Measurements from ENCODE around the gene TFF2.
A peak's percentile ranks its signal among the peaks of the same experiment; 100 is the strongest.

The TFF2 gene

DNA sequence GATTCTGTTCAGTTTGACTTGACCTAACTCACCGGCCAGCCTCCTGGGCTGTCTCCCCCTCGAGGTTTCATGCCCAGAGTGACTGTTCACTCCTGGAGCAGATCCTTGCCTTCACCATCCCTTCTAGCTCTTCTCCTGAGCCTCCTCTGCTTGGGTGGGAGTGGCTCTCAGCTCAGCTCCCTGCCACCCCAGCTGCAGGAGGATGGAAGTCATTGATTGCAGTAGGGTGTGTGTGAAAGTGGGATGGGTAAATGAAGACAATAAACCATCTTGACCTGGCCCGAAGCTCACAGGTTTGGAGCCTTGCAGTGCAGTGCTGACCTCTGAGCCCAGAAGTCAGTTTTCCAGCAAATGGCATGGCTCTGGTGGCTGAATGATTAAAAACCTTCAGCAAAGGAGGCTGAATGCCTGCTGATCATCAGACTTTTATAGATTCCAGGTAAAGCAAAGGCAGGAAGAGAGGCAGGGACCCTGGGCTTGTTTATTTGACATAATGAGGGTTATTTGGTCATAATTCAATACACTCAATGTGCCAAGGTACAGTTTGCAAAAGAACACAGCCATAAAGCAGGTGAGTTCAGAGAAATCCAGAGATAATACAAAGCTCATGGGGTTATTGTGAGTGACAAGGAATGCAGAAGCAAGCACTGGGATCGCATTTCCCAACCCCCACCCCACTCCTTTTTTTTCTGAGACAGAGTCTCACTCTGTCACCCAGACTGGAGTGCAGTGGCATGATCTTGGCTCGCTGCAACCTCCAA, 18.1 kb downstream of the TFF2 start:
- no peaks in the 10 kb centered on the region for H3K36me3 Mint-ChIP-seq
- peaks cover 5% of the 10 kb centered on the region for H3K4me1 Mint-ChIP-seq
- peaks cover 5% of the 10 kb centered on the region for H3K9me3 Mint-ChIP-seq
- H3K27ac Mint-ChIP-seq, result no peak overlapping the region
- no peak for ATAC-seq
- H3K4me3 Mint-ChIP-seq, result no peak overlapping the region
- DNase-seq (ENCODE audit: low spot score in 2 of 2), result no peak

DNA sequence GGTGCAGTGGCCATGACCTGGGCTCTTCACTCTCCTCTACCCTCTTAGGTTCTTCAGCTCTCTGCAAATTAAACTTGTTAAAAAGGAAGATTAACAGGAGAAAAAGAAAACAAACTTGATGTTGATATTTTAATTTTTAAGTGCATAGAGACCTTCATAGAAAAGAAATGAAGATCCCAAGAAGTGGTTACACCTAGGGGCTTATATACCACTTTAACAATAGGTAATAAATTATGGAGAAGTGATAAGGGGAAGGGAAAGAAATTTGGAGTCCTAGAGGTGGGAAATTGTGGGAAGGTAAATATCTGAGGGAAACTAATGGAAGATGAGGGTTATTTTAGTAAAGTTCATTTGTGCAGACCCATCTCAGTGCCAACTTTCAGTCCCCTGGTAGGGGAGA, 19.1 kb downstream of the TFF2 start:
- no peak for ATAC-seq
- DNase-seq (ENCODE audit: low spot score in 2 of 2), result no peak
- Mint-ChIP-seq H3K9me3 (peaks cover 5% of the 10 kb centered on the region), H3K4me3 (no peak overlapping the region), H3K36me3 (no peaks in the 10 kb centered on the region), H3K27ac (no peak overlapping the region), H3K4me1 (no peaks in the 10 kb centered on the region)

DNA sequence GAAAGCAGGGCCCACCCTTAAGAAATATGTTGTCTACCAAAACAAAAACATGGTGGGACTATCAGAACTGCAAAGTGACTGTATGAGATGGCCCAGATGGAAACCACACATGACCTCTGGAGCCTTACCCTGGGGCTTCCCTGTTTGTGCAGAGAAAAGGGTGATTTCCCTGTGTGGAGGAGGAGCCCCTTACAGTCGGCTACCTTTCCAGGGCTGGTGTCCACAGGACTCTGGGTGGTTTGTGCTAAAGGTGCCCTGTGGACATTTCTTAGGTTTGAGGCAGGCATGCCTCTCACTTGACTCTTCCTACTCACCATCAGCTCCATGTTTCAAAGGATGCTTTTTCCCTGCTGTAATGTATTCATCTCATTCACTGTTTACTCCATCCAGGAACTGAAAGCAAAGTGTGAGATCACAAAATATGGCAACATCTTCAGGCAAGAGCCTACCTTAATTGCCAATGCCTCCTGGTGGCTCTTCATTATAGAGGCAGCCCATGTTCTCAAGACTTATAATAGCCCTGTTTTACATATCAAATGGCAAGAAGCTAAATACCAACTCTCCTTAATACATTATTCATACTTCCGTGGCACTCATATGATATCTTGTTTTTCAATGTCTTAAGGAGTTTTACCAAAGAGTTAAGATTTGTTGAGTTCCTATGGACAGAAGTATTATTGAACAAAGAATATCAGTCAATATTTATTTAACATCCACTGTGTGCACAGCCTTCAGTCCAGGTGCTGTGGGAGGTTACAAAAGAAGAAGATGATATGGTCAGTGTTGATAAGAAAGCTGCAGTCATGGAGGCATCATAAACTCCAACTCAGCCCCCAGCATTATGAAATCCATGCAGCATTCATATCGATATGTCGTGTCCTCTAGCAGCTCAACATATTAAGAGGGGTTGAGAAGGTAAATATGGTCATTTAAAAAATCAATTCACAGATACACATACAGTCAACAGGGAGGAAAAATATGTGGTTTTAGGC, 20.1 kb downstream of the TFF2 start:
- no peak overlapping the region for H3K4me3 Mint-ChIP-seq
- H3K4me1 Mint-ChIP-seq, result no peaks in the 10 kb centered on the region
- no peak for ATAC-seq
- no peak overlapping the region for H3K27ac Mint-ChIP-seq
- no peaks in the 10 kb centered on the region for H3K36me3 Mint-ChIP-seq
- peaks cover 5% of the 10 kb centered on the region for H3K9me3 Mint-ChIP-seq
- DNase-seq (ENCODE audit: low spot score in 2 of 2), result no peak

DNA sequence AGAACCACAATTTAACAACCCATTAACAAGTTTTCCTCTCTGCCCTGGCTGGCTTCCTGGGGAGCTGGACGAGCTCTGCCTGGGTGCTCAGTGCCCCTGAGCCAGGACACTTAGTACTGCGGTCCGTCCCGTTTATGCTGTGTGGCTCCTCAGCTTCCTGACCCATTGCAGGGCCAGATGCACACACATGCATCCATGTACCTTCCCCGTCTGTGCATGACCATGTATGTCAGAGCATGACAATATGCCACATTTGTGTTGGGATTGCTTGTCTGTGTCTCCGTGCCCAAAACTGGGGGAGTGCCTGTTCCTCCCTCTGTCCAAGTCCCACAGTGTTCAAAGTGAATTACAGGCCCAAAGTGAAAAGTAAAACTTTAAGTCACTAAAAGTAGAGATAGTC, 25.9 kb downstream of the TFF2 start:
- peaks cover 4% of the 10 kb centered on the region for H3K4me1 Mint-ChIP-seq
- no peak for ATAC-seq
- H3K27ac Mint-ChIP-seq, result no peak overlapping the region
- no peak for DNase-seq (ENCODE audit: low spot score in 2 of 2)
- H3K9me3 Mint-ChIP-seq, result no peaks in the 10 kb centered on the region
- no peaks in the 10 kb centered on the region for H3K36me3 Mint-ChIP-seq
- no peak overlapping the region for H3K4me3 Mint-ChIP-seq

DNA sequence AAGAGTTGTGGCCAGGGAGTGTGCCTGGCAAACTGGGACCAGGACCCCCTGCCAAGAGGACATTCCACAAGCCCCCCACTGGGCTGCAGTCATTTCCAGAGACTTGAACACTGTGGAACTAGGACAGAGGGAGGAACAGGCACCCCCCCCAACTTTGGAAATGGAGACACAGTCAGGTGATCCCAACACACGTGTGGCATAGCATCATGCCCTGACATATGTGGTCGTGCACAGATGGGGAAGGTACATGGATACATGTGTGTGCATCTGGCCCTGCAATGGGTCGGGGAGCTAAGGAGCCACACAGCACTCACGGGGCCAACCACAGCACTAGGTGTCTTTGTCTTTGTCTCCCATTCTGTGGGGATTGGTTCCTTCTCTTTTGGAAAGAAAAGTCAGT, 28.9 kb downstream of the TFF2 start:
- no peak for DNase-seq (ENCODE audit: low spot score in 2 of 2)
- no peaks in the 10 kb centered on the region for H3K36me3 Mint-ChIP-seq
- ATAC-seq, result no peak
- peaks cover 12% of the 10 kb centered on the region for H3K4me1 Mint-ChIP-seq
- H3K27ac Mint-ChIP-seq, result peak overlapping the region; percentile 74
- no peak overlapping the region for H3K4me3 Mint-ChIP-seq
- no peaks in the 10 kb centered on the region for H3K9me3 Mint-ChIP-seq

DNA sequence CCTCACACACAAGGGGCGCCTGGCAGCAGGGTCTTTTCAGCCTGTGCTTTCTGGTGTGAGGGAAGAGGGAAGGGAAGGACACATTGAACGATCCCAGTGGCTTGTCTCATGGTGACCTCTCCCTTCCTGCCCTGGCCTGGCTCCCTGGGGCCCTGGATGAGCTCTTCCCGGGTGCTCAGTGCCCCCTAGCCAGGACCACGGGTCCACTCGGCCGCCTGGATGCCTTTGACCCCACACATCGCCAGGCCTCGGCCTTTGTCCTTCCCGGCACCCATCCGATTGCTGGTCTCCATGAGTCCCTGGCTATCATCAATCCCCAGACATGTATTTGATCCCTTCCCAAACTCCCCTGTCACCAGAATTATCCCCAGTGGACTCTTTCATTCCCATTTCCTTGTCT, 29.6 kb downstream of the TFF2 start:
- Mint-ChIP-seq H3K4me1 (peaks cover 12% of the 10 kb centered on the region), H3K9me3 (no peaks in the 10 kb centered on the region), H3K36me3 (no peaks in the 10 kb centered on the region), H3K4me3 (no peak overlapping the region), H3K27ac (peak overlapping the region; percentile 74)
- no peak for DNase-seq (ENCODE audit: low spot score in 2 of 2)
- ATAC-seq, result no peak

DNA sequence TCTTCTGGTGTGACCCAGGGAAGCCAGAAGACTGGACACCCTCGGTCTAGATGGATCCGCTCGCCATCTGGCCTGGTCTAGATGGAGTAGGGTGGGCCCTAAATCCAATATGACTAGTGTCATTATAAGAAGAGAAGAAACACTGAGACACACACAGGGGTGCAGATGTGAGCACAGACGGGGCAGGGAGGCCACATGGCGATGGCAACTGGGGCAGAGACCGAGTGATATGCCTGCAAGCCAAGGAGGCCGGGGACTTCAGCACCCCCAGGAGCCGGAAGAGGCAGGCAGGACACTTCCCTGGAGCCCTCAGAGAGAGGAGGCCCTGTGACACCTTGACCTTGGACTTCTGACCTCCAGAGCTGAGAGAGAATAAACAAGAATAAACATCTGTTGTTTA, 30.0 kb downstream of the TFF2 start:
- DNase-seq (ENCODE audit: low spot score in 2 of 2) (no peak), ATAC-seq (no peak)
- Mint-ChIP-seq H3K4me1 (peaks cover 12% of the 10 kb centered on the region), H3K36me3 (no peaks in the 10 kb centered on the region), H3K4me3 (no peak overlapping the region), H3K27ac (no peak overlapping the region), H3K9me3 (no peaks in the 10 kb centered on the region)

DNA sequence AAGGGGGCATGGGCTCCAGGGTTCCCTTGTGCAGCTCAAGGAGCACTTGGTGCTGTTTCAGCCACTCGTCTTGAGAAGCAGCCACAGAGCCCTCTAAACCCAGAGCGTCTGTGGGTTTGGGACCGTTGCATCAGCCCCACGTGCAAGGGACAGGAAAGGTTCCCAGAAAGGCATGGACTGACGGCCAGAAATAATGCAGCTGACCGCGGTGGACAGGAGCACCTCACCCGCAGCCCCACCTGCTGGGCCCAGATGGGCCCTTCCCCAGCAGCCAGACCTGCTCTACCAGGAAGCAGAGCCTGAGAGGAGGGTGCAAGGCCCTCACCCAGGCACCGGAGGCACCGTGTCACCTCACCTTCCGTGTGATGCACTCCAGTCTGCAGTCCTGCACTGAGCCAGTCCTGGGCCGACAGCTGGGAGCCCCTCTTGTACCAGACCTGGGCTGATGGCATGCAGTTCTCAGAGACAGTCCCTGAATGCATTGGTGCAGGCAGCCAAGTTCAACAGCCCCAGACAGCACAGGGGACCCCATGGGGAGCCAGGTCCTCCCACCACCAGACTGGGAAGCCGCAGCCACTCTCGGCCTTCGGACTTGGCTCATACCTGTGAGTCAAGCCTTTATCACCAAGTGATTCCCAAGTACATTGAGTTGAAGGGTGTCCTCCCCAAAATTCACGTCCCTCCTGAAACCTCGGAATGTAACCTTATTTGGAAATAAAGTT, 30.8 kb downstream of the TFF2 start:
- peaks cover 12% of the 10 kb centered on the region for H3K4me1 Mint-ChIP-seq
- H3K27ac Mint-ChIP-seq, result peak overlapping the region; percentile 72
- DNase-seq (ENCODE audit: low spot score in 2 of 2) (peak in 1 of 2 donors; percentile 49), ATAC-seq (peak; percentile 11)
- no peaks in the 10 kb centered on the region for H3K36me3 Mint-ChIP-seq
- no peaks in the 10 kb centered on the region for H3K9me3 Mint-ChIP-seq
- H3K4me3 Mint-ChIP-seq, result no peak overlapping the region

DNA sequence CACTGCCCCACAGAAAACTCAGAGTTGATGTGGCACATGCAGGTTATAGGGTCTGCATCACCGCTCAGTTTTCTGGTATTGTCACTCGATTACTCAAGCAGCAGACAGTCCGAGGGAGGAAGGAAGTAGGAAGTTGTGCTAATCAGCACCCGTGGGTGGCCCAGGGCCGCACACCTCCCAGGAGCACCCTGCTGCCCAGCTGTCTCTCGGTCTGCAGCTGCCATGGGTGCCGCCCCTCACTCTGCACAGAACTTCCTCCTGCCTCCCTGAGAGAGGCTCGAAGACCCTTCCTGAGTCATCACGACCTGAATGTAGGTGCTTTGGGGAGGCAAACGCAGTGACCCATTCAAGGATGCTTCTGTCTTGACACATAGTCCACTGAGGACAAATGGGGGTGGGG, 31.4 kb downstream of the TFF2 start:
- Mint-ChIP-seq H3K4me1 (peaks cover 12% of the 10 kb centered on the region), H3K9me3 (no peaks in the 10 kb centered on the region), H3K36me3 (no peaks in the 10 kb centered on the region), H3K27ac (peak overlapping the region; percentile 72), H3K4me3 (no peak overlapping the region)
- peak; percentile 81 for ATAC-seq
- peak in 1 of 2 donors; percentile 52 for DNase-seq (ENCODE audit: low spot score in 2 of 2)

DNA sequence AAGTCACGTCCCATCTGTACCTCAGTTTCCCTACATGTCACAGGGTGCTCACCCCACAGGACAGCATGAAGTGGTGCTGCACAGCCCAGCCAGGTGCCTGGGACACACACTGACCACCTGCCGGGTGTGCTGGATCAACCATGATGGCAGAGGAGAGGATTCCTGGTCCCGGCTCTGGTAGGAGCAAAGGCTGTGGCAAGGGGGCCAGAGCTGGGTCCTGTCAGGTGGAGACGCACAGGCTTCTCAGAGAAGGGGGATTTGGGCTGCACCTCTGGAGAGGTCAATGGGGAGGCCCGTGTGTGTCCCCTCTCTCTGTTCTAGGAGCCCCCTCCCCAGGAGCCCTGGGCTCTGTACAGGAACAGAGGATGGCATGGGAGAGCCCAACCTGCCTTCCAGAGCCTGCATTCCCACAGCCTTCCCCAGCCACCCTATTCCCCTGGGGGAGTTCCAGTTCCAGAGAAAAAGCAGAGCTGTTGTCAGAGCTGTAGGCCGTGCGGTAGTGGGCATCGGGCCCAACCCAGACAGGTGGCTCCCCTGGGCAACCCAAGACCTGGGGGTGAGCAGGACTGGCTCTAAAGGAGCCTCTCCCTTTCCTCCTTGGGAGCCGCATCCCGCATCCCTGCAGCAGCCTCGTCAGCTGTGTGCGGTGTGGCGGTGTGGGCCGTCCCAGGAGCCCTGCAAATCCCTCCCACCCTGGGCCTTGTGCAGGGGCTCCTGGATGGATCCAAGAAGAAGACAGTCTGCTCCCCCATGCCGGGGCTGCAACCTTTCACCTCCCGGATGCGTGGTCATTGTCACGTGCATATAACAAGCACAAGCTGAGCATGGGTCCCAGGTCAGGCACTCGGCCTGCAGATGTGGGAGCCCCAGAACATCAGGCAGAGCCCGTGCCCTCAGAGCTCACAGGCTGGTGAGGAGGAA, 32.7 kb downstream of the TFF2 start:
- Mint-ChIP-seq H3K4me3 (no peak overlapping the region), H3K9me3 (no peaks in the 10 kb centered on the region), H3K4me1 (peaks cover 12% of the 10 kb centered on the region), H3K27ac (no peak overlapping the region), H3K36me3 (no peaks in the 10 kb centered on the region)
- DNase-seq (ENCODE audit: low spot score in 2 of 2), result no peak
- ATAC-seq, result no peak

DNA sequence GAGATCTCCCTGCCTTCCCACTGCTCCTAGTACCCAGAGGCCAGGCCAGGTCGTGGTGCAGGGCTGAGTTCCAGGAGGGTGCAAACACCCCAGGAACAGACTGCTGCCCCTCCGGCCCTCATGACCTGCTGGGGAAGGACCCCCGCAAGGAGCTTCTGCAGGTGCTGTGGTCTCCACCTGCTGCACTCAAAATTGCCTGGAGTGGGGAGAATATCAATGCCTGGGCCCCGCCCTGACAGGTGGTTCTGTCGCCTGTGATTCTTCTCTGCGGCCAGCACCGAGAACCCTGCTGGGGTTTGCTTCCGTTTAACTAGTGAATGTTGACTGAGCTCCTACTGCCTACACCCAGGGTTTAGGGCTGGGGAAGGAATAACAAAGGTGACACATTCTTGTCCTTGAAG, 33.5 kb downstream of the TFF2 start:
- no peak overlapping the region for H3K27ac Mint-ChIP-seq
- no peaks in the 10 kb centered on the region for H3K9me3 Mint-ChIP-seq
- DNase-seq (ENCODE audit: low spot score in 2 of 2), result no peak
- H3K4me3 Mint-ChIP-seq, result no peak overlapping the region
- H3K4me1 Mint-ChIP-seq, result peaks cover 12% of the 10 kb centered on the region
- no peak for ATAC-seq
- no peaks in the 10 kb centered on the region for H3K36me3 Mint-ChIP-seq

DNA sequence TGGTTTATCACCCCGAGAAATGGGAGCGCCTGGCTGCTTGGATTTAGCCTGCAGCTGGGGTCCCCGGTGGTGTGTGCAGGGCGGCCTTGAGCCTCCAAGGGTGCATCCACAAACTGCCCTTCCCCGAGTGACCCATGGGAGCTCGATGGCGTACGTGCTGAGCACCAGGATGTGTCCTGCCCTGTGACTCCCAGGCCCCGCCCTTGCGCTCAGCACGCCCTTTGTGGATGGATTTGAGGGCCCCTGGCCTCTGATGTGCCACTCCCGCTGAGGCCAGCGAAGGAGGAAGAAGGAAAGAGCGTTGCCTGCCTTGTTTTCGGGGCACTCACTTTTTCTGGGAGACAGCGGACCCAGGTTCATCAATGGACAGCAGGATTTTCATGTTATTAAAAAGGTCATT, 33.9 kb downstream of the TFF2 start:
- Mint-ChIP-seq H3K4me1 (peaks cover 12% of the 10 kb centered on the region), H3K36me3 (no peaks in the 10 kb centered on the region), H3K27ac (no peak overlapping the region), H3K9me3 (no peaks in the 10 kb centered on the region), H3K4me3 (no peak overlapping the region)
- no peak for DNase-seq (ENCODE audit: low spot score in 2 of 2)
- ATAC-seq, result no peak

DNA sequence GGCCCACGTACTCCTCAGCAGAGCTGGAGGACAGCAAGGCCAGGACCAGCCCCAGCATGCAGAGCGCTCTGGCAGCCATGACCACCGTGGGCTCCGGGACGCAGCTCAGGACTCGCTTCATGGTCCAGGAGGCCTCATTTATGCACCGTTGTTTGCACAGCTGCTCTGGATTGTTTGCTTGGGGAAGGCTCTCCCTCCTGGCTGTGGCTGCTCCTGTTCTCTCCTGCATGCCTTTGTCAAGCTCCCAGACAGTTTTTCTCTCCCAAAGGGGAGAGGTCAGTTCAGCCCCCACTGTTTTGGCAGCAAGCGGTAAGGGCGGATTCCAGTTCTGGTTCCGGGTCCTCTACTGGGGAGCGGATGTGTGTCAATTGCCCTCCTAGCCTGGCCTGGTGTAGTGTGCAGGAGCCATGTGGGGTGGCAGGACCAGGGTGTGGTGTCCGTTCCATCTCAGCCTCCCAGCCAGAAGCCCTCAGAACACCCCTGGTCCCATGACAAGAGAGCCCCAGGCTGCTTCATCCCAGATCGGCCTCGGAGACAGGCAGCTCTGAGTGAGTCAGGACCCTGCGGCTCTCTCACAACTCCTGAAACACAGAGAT, 35.4 kb downstream of the TFF2 start, which contains the start of gene TFF3:
Gene TFF3, minus strand, starts transcription at position 114 of the 596 bp plus-strand sequence. Its CDS starts 35 bp downstream, at position 79.
- no peaks in the 10 kb centered on the region for H3K9me3 Mint-ChIP-seq
- no peak within 1 kb of the TSS for H3K27ac Mint-ChIP-seq
- DNase-seq (ENCODE audit: low spot score in 2 of 2) (no peak), ATAC-seq (no peak)
- H3K4me3 Mint-ChIP-seq, result no peak within 1 kb of the TSS
- H3K4me1 Mint-ChIP-seq, result peaks cover 12% of the 10 kb centered on the region
- H3K36me3 Mint-ChIP-seq, result no peaks in the 10 kb centered on the region

DNA sequence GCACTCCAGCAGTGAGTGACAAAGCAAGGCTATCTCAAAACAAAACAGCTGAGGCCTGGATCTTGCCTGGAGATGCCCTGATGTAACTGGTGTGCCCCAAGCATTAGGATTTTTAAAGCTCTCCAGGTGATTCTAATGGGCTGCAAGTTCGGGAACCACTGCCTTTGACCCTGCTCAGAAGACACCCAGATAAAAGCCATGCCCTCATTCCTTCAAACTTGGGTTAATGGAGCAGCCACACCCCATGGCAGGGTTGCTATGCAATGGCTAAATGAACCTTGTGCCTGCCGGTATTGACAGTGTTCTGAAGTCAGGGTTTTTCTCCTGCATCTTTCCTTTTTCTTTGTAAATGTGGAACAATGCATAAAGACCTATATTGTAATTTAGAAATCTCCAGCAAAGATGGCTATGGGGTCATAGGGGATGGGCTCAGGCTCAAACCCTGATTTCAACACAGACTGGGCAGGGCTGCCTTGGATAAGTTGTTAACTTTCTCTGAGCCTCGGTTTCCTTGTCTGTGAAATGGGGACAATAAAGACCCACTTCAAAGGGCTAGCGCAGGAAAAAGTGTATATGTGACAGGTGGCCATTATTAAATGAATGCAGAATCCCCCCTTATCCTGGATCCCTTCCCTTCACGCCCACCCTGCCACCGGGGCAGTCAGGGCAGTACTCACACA, 36.0 kb downstream of the TFF2 start:
- peaks cover 7% of the 10 kb centered on the region for H3K4me1 Mint-ChIP-seq
- no peaks in the 10 kb centered on the region for H3K36me3 Mint-ChIP-seq
- H3K4me3 Mint-ChIP-seq, result no peak overlapping the region
- ATAC-seq, result no peak
- H3K27ac Mint-ChIP-seq, result no peak overlapping the region
- no peak for DNase-seq (ENCODE audit: low spot score in 2 of 2)
- H3K9me3 Mint-ChIP-seq, result no peaks in the 10 kb centered on the region

All from stimulated activated effector memory CD8-positive, alpha-beta T cell treated with anti-CD3 and anti-CD28 coated beads, Interleukin-12 subunit alpha, Interleukin-12 subunit beta, amount 100 ng/mL, for 72 hours (primary cell).